ENCODE data around the gene EFCAB6. TPM values are rescaled to one million over a fixed set of nuclear protein-coding genes. Genes with fewer than 3 reads are reported as not detected.

The EFCAB6 gene
- total and polyA plus RNA-seq, 2 of the 4 experiments (the other 2 are of a cell fraction), result 0.44 to 1.1 TPM

DNA sequence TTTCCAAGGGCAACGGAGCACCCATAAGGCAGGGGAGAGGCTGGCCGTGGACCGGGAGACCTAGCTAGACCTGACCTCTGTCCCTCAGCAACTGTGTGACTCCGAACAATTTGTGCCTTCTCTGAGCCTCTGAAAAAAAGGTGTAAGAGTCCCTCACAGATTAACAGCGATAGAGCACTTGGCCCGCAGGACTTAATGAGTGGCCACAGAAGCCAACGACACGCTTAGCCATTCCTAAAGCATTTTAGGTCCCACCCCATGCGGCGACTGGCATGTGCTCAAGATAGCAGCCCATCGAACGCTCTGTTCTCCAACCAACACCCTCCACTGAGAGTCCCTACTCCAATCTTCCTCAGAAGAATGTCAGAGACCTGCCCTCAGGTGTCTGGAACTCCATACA, 48.7 kb upstream of the EFCAB6 start:
- BruUV-seq (replicated peaks), result no TSS peak
- no peak overlapping the region for H4K8ac ChIP-seq (ENCODE audit: low read depth in 2 of 2, low read length in 2 of 2)
- dilution Hi-C loops (cut with HindIII; ENCODE audit: low sequenced_read_pairs, unreplicated experiment) (no loop called here), intact Hi-C loops (cut with micrococcal nuclease) (no loop called here), in situ Hi-C loops (cut with MboI; ENCODE audit: low sequenced_read_pairs) (no loop called here)
- no peak overlapping the region for H2BK120ac ChIP-seq (ENCODE audit: low read depth, low read length)
- H3K56ac ChIP-seq (ENCODE audit: extremely low read depth, insufficient read depth, low read length), result no peak overlapping the region
- H3K9me1 ChIP-seq (ENCODE audit: insufficient read depth, low read length), result no peaks in the 10 kb centered on the region
- CTCF ChIA-PET, result no interaction called here
- no peaks in the 10 kb centered on the region for H4K20me1 ChIP-seq (ENCODE audit: insufficient read depth, low read length)
- no peak for ATAC-seq (ENCODE audit: low read depth)
- no peak overlapping the region for H4K91ac ChIP-seq (ENCODE audit: insufficient read depth, low read depth, low read length)
- H3K9ac ChIP-seq (ENCODE audit: low read depth, low read length), result no peak overlapping the region
- no peak overlapping the region for H4K5ac ChIP-seq (ENCODE audit: low read depth, low read length)
- H2AK5ac ChIP-seq (ENCODE audit: low read depth, low read length), result no peak overlapping the region
- no peak for DNase-seq
- no peak overlapping the region for H3K27ac ChIP-seq (ENCODE audit: insufficient read depth, low read length)
- H3K79me1 ChIP-seq (ENCODE audit: low read depth in 1 of 2, low read length in 2 of 2), result peaks cover 0 to 4% of the 10 kb centered on the region in 2 experiments; a peak in 2 of 4 replicates
- no peak overlapping the region for H3K4me3 ChIP-seq (ENCODE audit: insufficient read depth, low read depth, low read length)
- no peak overlapping the region for H3K18ac ChIP-seq (ENCODE audit: low read depth, low read length)
- H3K23ac ChIP-seq (ENCODE audit: low read depth, low read length), result no peak overlapping the region
- H3K9me3 ChIP-seq (ENCODE audit: control insufficient read depth, insufficient read depth, low read length), result no peaks in the 10 kb centered on the region
- H2BK5ac ChIP-seq (ENCODE audit: low read depth, low read length, poor library complexity, severe bottlenecking), result no peak overlapping the region
- no peak overlapping the region for H2AFZ ChIP-seq (replicated peaks; ENCODE audit: low read length, poor library complexity)
- no peak overlapping the region for H2BK20ac ChIP-seq (ENCODE audit: low read depth, low read length)
- H3K14ac ChIP-seq (replicated peaks; ENCODE audit: low read depth, low read length), result no peak overlapping the region
- no peak overlapping the region for H2AK9ac ChIP-seq (replicated peaks; ENCODE audit: low read depth, low read length, poor library complexity)
- peaks cover 6% of the 10 kb centered on the region for H3K27me3 ChIP-seq (ENCODE audit: control insufficient read depth, insufficient read depth, low read length)
- 79% methylated on average over 9 of the region's 12 CpGs; no CpG with 5 or more reads in 1 of the 2 experiments for WGBS, 2 experiments (ENCODE audit: extremely low coverage in 2 of 2, insufficient read length in 1 of 2)
- H2BK15ac ChIP-seq (ENCODE audit: low read depth, low read length), result no peak overlapping the region
- no peaks in the 10 kb centered on the region for H3K4me1 ChIP-seq (ENCODE audit: control insufficient read depth, insufficient read depth, low read length)
- no peak overlapping the region for H3K4me2 ChIP-seq (ENCODE audit: low read depth, low read length)
- TF ChIP-seq CEBPB (IDR thresholded peaks at IDR 0.05; ENCODE audit: low read depth, low read length), result no peak
- no peak for TF ChIP-seq POLR2A (IDR thresholded peaks at IDR 0.05; ENCODE audit: low read depth, low read length)
- no peak for TF ChIP-seq MXI1 (IDR thresholded peaks at IDR 0.05; ENCODE audit: borderline replicate concordance, low read depth, low read length)
- no peak for TF ChIP-seq FOS (IDR thresholded peaks at IDR 0.05; ENCODE audit: low read depth, low read length)
- no peak for TF ChIP-seq MAZ (IDR thresholded peaks at IDR 0.05; ENCODE audit: borderline replicate concordance, low read depth, low read length)
- TF ChIP-seq RFX5 (IDR thresholded peaks at IDR 0.05; ENCODE audit: low read depth, low read length), result no peak
- no peak for TF ChIP-seq CTCF (conservative IDR thresholded peaks at IDR 0.05; ENCODE audit: low read depth, low read length)
- TF ChIP-seq CHD1 (IDR thresholded peaks at IDR 0.05; ENCODE audit: low read depth, low read length), result no peak
- no peak for TF ChIP-seq RAD21 (IDR thresholded peaks at IDR 0.05; ENCODE audit: low read length)
- TF ChIP-seq RCOR1 (IDR thresholded peaks at IDR 0.05; ENCODE audit: insufficient replicate concordance, low read length), result no peak
- no peak for TF ChIP-seq ELK1 (IDR thresholded peaks at IDR 0.05; ENCODE audit: borderline replicate concordance, low read depth, low read length)
- TF ChIP-seq, protein P1, sequence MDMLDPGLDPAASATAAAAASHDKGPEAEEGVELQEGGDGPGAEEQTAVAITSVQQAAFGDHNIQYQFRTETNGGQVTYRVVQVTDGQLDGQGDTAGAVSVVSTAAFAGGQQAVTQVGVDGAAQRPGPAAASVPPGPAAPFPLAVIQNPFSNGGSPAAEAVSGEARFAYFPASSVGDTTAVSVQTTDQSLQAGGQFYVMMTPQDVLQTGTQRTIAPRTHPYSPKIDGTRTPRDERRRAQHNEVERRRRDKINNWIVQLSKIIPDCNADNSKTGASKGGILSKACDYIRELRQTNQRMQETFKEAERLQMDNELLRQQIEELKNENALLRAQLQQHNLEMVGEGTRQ (IDR thresholded peaks at IDR 0.05; ENCODE audit: low read depth, low read length), result no peak
- TF ChIP-seq MAFK (IDR thresholded peaks at IDR 0.05; ENCODE audit: low read depth, low read length), result no peak
- no peak for TF ChIP-seq NFE2L2 (IDR thresholded peaks at IDR 0.05; ENCODE audit: low read depth, low read length)
- POLR2A ChIA-PET (ENCODE audit: unreplicated experiment), result no interaction called here
- no peak overlapping the region for H3K4ac ChIP-seq (ENCODE audit: low read depth, low read length)
- H3K36me3 ChIP-seq (ENCODE audit: control insufficient read depth, insufficient read depth, low read length), result no peaks in the 10 kb centered on the region
